VCaP (cell line): Measurements from ENCODE around the gene ITGA7.

Experiments used
- H3K27ac ChIP-seq: fragments of 450-650 bp; 2 replicates; pipeline ENCODE4 v1.5.1; 2017
- CTCF ChIP-seq: fragments of 450-650 bp; conservative IDR thresholded peaks from 2 replicates; pipeline ENCODE4 v1.5.1; 2017; ENCODE audit warnings: mild to moderate bottlenecking, moderate library complexity

The ITGA7 gene

GRCh38 chr12:55706568-55707218 lies 1.0 kb downstream of the ITGA7 start:
- H3K27ac ChIP-seq, result no peak overlapping the region

GRCh38 chr12:55705782-55706402 lies 1.8 kb downstream of the ITGA7 start:
- H3K27ac ChIP-seq, result no peak overlapping the region
- TF ChIP-seq CTCF, result peak; percentile 16; the same call in 1 of the 2 replicates

More at GRCh38 chr12:55706568-55707218, 1.0 kb downstream of the ITGA7 start:
- TF ChIP-seq CTCF, result no peak

DNA sequence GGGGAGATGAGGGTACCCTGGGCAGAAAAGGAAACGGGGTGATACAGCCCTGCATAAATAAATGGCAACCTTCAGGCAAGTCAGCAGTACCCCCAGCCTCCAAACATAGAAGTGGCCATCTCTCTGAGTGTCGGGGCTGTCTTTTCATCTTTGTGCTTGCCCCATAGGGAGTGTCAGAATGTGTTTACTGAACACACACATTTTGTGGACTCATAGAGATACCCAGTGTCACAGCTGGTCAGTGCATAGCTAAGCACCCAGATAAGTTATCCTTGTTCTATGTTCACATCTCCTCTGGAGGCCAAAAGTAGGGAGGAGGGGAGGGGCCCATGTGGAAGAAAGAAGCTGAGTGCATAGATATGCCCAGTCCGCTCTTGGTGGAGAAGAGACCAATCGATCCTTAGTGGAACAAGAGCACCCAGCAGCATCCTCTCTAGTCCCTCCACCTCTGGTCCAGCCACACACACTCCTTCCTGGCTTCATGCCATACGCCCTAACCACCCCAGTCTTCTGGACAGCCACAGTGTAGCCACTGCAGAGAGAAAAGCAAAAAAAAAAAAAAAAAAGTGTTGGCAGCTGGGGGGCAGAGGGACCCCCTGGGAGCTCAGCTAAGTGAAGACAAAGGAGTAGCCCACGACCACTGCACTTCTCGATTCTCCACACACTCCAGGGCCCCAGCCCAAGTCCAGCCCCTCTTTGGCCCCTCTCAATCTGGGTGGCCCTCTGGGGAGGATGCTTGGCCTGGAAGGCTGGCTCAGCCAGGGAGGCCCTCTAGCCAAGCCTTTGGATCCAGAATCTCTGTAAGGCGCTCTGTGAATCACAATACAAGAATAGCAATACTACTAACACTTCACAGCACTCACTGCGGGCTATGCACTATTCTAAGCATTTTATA lies 2.6 kb downstream of the ITGA7 start:
- no peak for TF ChIP-seq CTCF
- no peak overlapping the region for H3K27ac ChIP-seq

DNA sequence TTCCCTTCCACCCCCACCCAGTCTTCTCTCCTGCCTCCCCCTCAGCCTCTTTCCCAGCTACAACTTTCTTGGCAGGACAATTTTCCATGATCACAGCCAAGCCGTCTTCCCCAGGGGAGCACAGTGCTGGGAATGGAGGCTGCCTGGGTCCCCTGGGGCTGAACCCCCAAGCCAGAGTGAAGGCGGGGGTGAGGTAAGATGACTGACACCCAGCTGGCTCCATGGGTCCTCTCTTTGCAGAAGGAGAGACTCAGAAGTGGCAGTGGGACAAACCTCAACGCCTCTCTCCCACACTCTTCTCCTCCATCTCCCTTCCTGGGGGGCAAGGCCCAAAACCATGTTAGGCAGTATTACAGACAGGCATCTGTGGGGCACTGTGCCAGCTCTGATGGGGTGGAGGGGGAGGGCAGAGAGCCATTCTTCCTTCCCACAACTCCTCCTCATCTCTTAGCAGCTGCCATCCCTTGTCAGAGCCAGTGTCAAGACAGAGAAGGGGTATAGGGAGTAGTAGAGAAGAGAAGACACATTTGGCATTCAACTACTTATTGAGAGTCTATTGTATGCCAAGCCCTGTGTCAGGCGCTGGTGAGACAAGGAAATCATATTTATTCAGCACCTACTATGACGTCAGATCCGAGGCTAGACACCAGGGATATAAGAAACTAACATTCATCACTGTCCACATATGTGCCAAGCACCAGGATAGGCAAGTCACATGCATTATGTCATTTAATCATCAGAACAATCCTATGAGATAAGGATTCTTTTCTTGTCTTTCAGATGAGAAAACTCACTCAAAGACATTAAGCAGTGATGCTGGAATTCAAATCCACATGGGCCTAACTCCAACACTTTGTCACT lies 3.6 kb downstream of the ITGA7 start:
- TF ChIP-seq CTCF, result no peak
- no peak overlapping the region for H3K27ac ChIP-seq

DNA sequence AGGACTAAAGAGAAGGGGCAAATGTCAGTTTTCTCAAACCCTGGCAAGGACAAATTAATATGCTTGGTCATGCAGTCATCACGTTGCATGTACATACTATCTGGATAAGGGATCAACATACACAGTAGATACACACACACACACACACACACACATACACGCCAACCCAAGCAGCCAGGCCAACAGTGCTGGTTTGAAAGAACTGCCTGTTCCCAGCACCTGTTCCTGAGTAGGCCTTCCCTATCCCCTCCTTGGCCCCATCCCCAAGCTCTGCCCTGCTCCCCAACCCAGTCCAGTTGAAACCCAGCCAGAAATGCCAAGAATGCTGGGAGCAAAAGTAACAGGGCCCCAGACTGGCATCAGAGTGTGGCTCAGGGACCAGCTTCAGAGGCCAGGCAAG lies 4.4 kb downstream of the ITGA7 start:
- TF ChIP-seq CTCF, result no peak
- H3K27ac ChIP-seq, result no peak overlapping the region

GRCh38 chr12:55702861-55703260 lies 4.8 kb downstream of the ITGA7 start:
- no peak for TF ChIP-seq CTCF
- no peak overlapping the region for H3K27ac ChIP-seq
